DOHH2 (cell line): ENCODE results near the gene GBE1.

Experiments
- EZH2phosphoT487 ChIP-seq: fragments of 200-600 bp; sonication (generic); IDR thresholded peaks from 2 replicates; pipeline ENCODE4 v1.6.1; 2017; ENCODE audit warnings: borderline replicate concordance, mild to moderate bottlenecking, antibody characterized with exemption, low read length, moderate library complexity, mixed read lengths
- TF ChIP-seq, protein P1 (sequence below): fragments of 200-600 bp; sonication (generic); IDR thresholded peaks from one replicate; pipeline ENCODE4 v1.5.1; 2014; ENCODE audit warnings: antibody characterized with exemption, mild to moderate bottlenecking, low read depth, low read length; ENCODE audit not compliant: poor library complexity, severe bottlenecking

DNA sequence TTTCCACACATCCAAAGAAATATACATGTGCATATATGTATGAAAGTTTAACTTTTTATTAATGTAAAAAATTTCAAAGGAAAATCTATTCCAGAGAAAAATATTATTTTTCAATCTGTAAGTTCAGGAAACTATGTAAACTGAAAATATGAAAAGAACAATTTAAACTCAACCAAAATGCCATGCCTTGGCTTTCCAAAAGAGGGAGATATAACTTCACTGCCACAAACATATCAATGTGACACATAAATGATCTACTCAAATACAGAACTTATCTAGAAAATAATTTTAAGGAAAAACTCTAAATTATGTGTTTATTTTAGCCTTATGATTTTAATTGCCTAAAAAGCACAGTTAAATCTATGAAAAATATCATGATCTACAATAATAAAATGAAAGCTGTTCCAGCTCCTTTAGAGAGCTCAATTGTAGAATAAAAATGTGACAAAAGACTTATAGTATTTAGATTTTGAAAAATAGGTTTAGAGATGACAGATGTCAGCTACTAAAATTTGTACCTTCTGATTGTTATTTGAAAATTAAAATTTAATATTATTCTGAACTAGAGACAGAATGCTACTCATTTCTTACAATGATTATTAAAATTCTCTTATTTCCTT is 94.8 kb downstream of the GBE1 start:
- TF ChIP-seq, protein P1, sequence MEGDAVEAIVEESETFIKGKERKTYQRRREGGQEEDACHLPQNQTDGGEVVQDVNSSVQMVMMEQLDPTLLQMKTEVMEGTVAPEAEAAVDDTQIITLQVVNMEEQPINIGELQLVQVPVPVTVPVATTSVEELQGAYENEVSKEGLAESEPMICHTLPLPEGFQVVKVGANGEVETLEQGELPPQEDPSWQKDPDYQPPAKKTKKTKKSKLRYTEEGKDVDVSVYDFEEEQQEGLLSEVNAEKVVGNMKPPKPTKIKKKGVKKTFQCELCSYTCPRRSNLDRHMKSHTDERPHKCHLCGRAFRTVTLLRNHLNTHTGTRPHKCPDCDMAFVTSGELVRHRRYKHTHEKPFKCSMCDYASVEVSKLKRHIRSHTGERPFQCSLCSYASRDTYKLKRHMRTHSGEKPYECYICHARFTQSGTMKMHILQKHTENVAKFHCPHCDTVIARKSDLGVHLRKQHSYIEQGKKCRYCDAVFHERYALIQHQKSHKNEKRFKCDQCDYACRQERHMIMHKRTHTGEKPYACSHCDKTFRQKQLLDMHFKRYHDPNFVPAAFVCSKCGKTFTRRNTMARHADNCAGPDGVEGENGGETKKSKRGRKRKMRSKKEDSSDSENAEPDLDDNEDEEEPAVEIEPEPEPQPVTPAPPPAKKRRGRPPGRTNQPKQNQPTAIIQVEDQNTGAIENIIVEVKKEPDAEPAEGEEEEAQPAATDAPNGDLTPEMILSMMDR, result peak; percentile 57
- TF ChIP-seq EZH2phosphoT487, result no peak
